Measurements from ENCODE around the gene ADCY10.
"Not testable (repeated sequence)": the region's sequence is repeated elsewhere in the genome, so short reads cannot be mapped to it uniquely, and the experiment has no call there.

ADCY10 gene

DNA sequence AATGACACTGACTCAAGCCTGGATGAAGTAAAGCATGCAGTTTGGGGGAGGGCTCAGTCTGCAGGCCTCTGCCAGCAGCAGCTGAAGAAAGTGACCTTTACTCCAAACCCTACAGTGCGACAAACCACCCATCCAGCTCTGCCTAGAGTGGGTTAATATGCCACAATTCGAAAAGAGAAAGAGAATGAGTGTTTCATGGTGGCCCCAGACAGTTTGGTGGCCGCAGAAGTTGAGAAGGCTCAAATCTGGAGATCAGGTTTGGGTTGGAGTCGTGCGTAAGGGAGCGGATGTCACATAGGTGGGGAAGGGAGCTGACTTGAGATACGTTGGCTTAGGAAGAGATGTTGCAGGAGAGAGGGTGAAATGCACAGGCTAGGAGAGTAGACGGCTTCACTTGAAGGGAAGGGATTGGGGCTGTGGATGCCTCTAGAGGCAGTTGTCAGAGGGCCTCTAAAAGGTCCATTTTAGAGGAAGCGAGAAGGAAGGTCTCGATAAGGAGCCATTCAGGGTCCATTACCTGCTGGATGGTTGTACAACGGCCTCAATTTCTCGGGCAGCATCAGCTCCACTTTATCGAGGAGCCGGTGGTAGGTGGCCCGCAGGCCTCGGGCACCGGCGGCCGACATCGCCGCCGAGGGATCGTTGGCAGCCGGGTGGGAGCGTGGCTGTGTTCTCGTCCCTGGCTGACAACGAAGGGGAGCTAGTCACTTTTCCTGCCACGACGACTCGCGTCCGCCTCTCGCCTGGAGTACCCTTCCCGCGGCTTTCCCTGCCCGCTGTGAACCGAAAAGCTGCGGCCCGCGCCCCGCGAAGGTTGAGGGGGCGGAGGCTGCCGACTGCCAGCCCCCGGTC, 21.5 kb upstream of the ADCY10 start:
- peak overlapping the region; percentile 92 for H3K4me3 ChIP-seq (ENCODE audit: control insufficient read depth, low read depth, low read length)
- DNase-seq (ENCODE audit: low read depth) = no peak
- TF ChIP-seq, protein P1, sequence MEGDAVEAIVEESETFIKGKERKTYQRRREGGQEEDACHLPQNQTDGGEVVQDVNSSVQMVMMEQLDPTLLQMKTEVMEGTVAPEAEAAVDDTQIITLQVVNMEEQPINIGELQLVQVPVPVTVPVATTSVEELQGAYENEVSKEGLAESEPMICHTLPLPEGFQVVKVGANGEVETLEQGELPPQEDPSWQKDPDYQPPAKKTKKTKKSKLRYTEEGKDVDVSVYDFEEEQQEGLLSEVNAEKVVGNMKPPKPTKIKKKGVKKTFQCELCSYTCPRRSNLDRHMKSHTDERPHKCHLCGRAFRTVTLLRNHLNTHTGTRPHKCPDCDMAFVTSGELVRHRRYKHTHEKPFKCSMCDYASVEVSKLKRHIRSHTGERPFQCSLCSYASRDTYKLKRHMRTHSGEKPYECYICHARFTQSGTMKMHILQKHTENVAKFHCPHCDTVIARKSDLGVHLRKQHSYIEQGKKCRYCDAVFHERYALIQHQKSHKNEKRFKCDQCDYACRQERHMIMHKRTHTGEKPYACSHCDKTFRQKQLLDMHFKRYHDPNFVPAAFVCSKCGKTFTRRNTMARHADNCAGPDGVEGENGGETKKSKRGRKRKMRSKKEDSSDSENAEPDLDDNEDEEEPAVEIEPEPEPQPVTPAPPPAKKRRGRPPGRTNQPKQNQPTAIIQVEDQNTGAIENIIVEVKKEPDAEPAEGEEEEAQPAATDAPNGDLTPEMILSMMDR (IDR thresholded peaks at IDR 0.05; ENCODE audit: control insufficient read depth, insufficient read depth, low read depth, low read length, missing control alignments) = no peak

DNA sequence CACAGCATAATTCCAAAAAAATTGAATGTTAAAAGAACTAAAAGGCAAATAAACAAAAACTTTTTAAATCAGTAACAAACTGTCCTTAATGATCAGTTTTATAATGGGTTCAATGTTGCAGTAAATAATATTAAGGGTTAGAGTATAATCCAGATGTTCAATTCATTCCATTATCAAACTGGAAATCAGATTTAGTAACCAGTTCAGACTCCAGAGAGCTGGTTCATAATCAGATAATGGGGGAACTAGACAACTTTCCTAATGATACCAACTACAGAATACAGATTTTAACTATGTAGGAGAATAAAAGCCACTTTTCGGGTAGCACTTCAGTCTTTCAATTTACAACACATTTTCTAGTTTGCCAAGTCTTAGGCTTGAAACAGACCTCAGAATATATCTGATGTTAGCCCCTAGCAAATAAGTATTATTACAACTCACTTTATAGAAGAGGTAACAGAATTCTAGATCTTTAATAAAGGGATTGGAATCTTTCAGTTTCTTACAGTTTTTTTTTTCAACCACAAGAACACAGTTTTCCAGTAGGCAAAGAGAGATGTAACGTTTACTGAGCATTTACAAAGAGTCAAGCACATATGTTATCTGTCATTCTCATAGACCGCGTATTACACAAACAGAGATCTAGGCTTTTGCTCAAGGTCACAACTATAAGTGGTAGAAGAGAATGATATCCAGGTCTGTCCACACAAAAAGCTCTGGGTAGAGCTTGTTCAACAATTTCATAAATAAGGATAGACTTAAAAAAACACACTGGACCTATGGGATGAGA, 20.7 kb upstream of the ADCY10 start:
- TF ChIP-seq, protein P1 (IDR thresholded peaks at IDR 0.05; ENCODE audit: control insufficient read depth, insufficient read depth, low read depth, low read length, missing control alignments) = no peak
- peak overlapping the region; percentile 92 for H3K4me3 ChIP-seq (ENCODE audit: control insufficient read depth, low read depth, low read length)
- DNase-seq (ENCODE audit: low read depth) = no peak

DNA sequence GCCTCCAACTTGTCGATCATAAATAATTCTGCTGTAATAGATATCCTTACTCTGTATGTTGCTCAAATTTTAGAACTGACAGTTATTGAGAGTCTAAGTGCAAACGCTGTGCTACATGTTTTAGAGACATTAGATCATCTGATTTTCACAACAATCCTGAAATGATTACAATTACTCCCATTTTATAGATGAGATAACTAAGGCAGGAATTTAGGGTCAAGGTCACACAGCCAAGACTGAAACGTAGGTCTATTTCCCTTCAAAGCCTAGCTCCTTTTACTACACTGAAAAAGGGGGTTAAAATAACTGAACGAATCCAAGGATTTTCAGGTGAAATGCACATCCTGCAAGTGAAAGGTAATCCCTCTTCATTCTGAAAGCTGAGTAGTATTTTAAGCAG, 19.9 kb upstream of the ADCY10 start:
- TF ChIP-seq, protein P1 (IDR thresholded peaks at IDR 0.05; ENCODE audit: control insufficient read depth, insufficient read depth, low read depth, low read length, missing control alignments) = no peak
- H3K4me3 ChIP-seq (ENCODE audit: control insufficient read depth, low read depth, low read length) = no peak overlapping the region
- DNase-seq (ENCODE audit: low read depth) = no peak

DNA sequence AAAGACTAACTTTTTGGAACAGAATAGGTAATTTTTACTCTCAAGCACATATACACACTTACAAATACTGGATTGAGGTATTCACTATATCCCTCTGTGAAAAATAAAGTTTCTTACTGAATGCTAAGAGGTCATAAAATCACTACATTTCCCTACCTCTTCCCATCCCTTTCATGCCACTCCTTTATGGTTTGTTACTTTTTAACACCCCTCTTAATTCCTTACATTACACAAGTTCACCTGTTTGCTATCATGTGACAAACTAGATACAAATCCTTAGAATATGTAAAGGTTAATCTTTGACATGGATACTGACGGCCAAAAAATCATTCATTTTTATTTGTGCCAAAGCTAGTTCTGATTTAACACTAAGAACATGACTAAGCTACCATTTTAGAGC, 15.8 kb upstream of the ADCY10 start:
- DNase-seq (ENCODE audit: low read depth) = no peak
- TF ChIP-seq, protein P1 (IDR thresholded peaks at IDR 0.05; ENCODE audit: control insufficient read depth, insufficient read depth, low read depth, low read length, missing control alignments) = no peak
- H3K4me3 ChIP-seq (ENCODE audit: control insufficient read depth, low read depth, low read length) = no peak overlapping the region

DNA sequence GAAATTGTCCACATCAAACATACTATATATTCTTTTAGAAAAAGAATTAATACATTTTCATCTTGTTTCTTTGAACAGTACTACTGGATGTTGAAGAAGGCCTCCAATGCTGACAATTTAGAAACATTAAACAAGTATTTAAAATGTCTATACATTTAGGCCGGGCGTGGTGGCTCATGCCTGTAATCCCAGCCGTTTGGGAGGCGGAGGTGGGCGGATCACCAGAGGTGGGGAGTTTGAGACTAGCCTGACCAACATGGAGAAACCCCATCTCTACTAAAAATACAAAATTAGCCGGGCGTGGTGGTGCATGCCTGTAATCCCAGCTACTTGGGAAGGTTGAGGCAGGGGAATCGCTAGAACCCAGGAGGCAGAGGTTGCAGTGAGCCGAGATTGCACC, 15.0 kb upstream of the ADCY10 start:
- not testable (repeated sequence) for DNase-seq (ENCODE audit: low read depth); H3K4me3 ChIP-seq (ENCODE audit: control insufficient read depth, low read depth, low read length)

DNA sequence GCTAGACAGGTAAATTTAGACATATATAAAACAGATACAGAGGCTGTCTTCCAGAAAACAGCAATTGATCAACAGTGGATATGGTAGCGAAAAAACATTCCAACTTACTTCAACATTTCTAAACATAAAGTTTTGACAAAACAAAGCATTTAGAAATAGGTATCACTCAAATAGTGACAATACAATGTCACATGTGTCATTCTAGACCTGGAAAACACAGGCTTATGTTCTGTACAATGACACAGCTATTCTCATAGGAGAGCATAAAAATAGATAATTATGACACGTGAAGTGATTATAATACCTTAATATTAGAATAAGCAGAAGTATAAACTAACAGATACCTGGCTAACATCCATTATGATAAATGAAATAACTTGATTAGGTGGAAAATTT, 14.5 kb upstream of the ADCY10 start:
- no peak for DNase-seq (ENCODE audit: low read depth)
- TF ChIP-seq, protein P1 (IDR thresholded peaks at IDR 0.05; ENCODE audit: control insufficient read depth, insufficient read depth, low read depth, low read length, missing control alignments) = no peak
- H3K4me3 ChIP-seq (ENCODE audit: control insufficient read depth, low read depth, low read length) = no peak overlapping the region

Measured in AG09309 (cell line).